ENCODE data around the gene RABGGTA.

DNA sequence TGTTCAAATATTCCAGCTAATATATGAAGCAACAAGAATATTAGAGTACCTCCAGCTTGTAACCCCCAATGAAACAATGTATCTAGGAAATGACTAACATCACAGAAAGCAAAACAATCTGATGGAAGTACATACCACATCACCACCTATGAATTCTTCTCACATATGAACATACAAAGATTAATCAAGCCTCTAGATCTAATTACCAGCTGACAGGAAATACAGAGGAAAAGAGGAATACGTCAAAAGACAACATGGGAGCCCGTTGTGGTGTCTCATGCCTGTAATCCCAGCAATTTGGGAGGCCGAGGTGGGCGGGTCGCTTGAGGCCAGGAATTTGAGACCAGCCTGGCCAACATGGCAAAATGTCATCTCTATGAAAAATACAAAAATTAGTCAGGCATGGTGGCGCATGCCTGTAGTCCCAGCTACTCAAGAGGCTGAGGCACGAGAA, 46.8 kb downstream of the RABGGTA start:
- TF ChIP-seq FOXK2 (IDR thresholded peaks at IDR 0.05) (no peak), LEF1 (IDR thresholded peaks at IDR 0.05; ENCODE audit: borderline replicate concordance) (no peak), FOXA1 (IDR thresholded peaks at IDR 0.05) (no peak), FOXM1 (IDR thresholded peaks at IDR 0.05; ENCODE audit: borderline replicate concordance) (no peak), NFRKB (IDR thresholded peaks at IDR 0.05) (no peak), SP1 (IDR thresholded peaks at IDR 0.05) (no peak), ELF4 (IDR thresholded peaks at IDR 0.05) (no peak)
- TF ChIP-seq, protein P1, sequence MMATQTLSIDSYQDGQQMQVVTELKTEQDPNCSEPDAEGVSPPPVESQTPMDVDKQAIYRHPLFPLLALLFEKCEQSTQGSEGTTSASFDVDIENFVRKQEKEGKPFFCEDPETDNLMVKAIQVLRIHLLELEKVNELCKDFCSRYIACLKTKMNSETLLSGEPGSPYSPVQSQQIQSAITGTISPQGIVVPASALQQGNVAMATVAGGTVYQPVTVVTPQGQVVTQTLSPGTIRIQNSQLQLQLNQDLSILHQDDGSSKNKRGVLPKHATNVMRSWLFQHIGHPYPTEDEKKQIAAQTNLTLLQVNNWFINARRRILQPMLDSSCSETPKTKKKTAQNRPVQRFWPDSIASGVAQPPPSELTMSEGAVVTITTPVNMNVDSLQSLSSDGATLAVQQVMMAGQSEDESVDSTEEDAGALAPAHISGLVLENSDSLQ (IDR thresholded peaks at IDR 0.05), result no peak

All from HEK293T (cell line).